ENCODE results near the gene GLMN. TPM values are rescaled to one million over a fixed set of nuclear protein-coding genes. Genes with fewer than 3 reads are reported as not detected.

GLMN gene
- total RNA-seq, 1 donor from 2014 or later = 4.9 TPM

Other genes with a start within 250 kb of the GLMN start
- gene SETSIP, start 223.6 kb downstream of the GLMN start, total RNA-seq = not detected
- gene BTBD8, start 218.6 kb downstream of the GLMN start, total RNA-seq = 8.5 TPM
- gene C1orf146, start 81.1 kb downstream of the GLMN start, total RNA-seq = not detected
- 21.5 TPM for gene RPAP2, start 72 bp upstream of the GLMN start, total RNA-seq
- gene GFI1, start 187.9 kb upstream of the GLMN start, total RNA-seq = 3.0 TPM